A549 (cell line): ENCODE data around the gene PCOLCE2.

Experiments
- CTCF ChIP-seq: fragments of >200 bp; sonication (Bioruptor Twin); formaldehyde crosslinking; IDR thresholded peaks from 3 replicates; pipeline ENCODE4 v1.5.1; 2016
- EHF ChIP-seq: fragments of 250-450 bp; sonication (Bioruptor Pico); IDR thresholded peaks from 2 replicates; pipeline ENCODE4 v1.5.0; 2020; ENCODE audit warnings: mild to moderate bottlenecking
- KDM5A ChIP-seq: fragments of 200-600 bp; sonication (generic); IDR thresholded peaks from 2 replicates; pipeline ENCODE4 v1.6.1; 2016; ENCODE audit warnings: antibody characterized with exemption, mild to moderate bottlenecking
- MAZ ChIP-seq: fragments of 150-350 bp; IDR thresholded peaks from 2 replicates; pipeline ENCODE4 v1.6.1; 2014; ENCODE audit warnings: antibody characterized with exemption, low read depth, low read length, borderline replicate concordance
- REST ChIP-seq: fragments of 200-600 bp; sonication (generic); IDR thresholded peaks from 2 replicates; pipeline ENCODE4 v1.6.1; 2016; ENCODE audit warnings: antibody characterized with exemption, mild to moderate bottlenecking, moderate library complexity
- RFX5 ChIP-seq: fragments of 450-650 bp; IDR thresholded peaks from 2 replicates; pipeline ENCODE4 v1.7.1; 2014; ENCODE audit warnings: antibody characterized with exemption, mild to moderate bottlenecking, moderate library complexity

GRCh38 chr3:142861926-142862325 lies 27.0 kb downstream of the PCOLCE2 start:
- TF ChIP-seq CTCF (no peak), KDM5A (no peak), EHF (CRISPR knock-in tag) (no peak), MAZ (no peak), REST (no peak), RFX5 (no peak)
